H9 (cell line): ENCODE measurements around the gene GAS1. TPM values are rescaled to one million over a fixed set of nuclear protein-coding genes. Genes with fewer than 3 reads are reported as not detected.

Source experiments
- DNase-seq: peaks from one replicate; pipeline ENCODE4 v3.0.0-alpha.2; 2017
- H2AFZ ChIP-seq: one replicate; pipeline ENCODE4 v1.6.1; 2013; ENCODE audit warnings: mild to moderate bottlenecking, low read length, control low read depth, moderate library complexity
- H2AK5ac ChIP-seq: 2 replicates; pipeline ENCODE4 v1.6.1; 2013; ENCODE audit warnings: low read length, control low read depth, mixed read lengths; ENCODE audit not compliant: insufficient read length
- H2BK120ac ChIP-seq: one replicate; pipeline ENCODE4 v1.6.1; 2013; ENCODE audit warnings: low read depth, mild to moderate bottlenecking, low read length, control low read depth, inconsistent platforms; ENCODE audit not compliant: poor library complexity, severe bottlenecking
- H2BK12ac ChIP-seq: 2 replicates; pipeline ENCODE4 v1.6.1; 2013; ENCODE audit warnings: low read length, control low read depth, mixed read lengths, low read depth; ENCODE audit not compliant: insufficient read length
- H2BK15ac ChIP-seq: 2 replicates; pipeline ENCODE4 v1.6.1; 2013; ENCODE audit warnings: low read depth, low read length, control low read depth
- H2BK20ac ChIP-seq: one replicate; pipeline ENCODE4 v1.6.1; 2013; ENCODE audit warnings: low read depth, mild to moderate bottlenecking, low read length, control low read depth, inconsistent platforms; ENCODE audit not compliant: poor library complexity, severe bottlenecking
- H2BK5ac ChIP-seq: 2 replicates; pipeline ENCODE4 v1.6.1; 2013; ENCODE audit warnings: low read length, control low read depth, mixed read lengths; ENCODE audit not compliant: insufficient read length
- H3K14ac ChIP-seq: 2 replicates; pipeline ENCODE4 v1.6.1; 2013; ENCODE audit warnings: low read length, control low read depth; ENCODE audit not compliant: insufficient read depth
- H3K18ac ChIP-seq: 2 replicates; pipeline ENCODE4 v1.6.1; 2013; ENCODE audit warnings: low read depth, mild to moderate bottlenecking, mixed read lengths, low read length, control low read depth; ENCODE audit not compliant: insufficient read length
- H3K23ac ChIP-seq: 2 replicates; pipeline ENCODE4 v1.6.1; 2013; ENCODE audit warnings: low read length, control low read depth, mixed read lengths, low read depth; ENCODE audit not compliant: insufficient read length
- H3K23me2 ChIP-seq: 2 replicates; pipeline ENCODE4 v1.6.1; 2013; ENCODE audit warnings: low read depth, mild to moderate bottlenecking, mixed read lengths, low read length, control low read depth; ENCODE audit not compliant: insufficient read length, poor library complexity, severe bottlenecking
- H3K27ac ChIP-seq: 2 replicates; pipeline ENCODE4 v1.5.1; 2013; ENCODE audit warnings: low read length, control low read depth, mixed read lengths, low read depth; ENCODE audit not compliant: insufficient read length
- H3K27me3 ChIP-seq: 2 replicates; pipeline ENCODE4 v1.6.1; 2013; ENCODE audit warnings: low read length, control low read depth, inconsistent platforms; ENCODE audit not compliant: insufficient read depth
- H3K4ac ChIP-seq: 2 replicates; pipeline ENCODE4 v1.6.1; 2013; ENCODE audit warnings: low read depth, mild to moderate bottlenecking, control low read depth, inconsistent platforms, low read length, moderate library complexity
- H3K4me1 ChIP-seq: 2 replicates; pipeline ENCODE4 v1.6.1; 2013; ENCODE audit warnings: low read length, control low read depth, inconsistent platforms; ENCODE audit not compliant: insufficient read depth
- H3K4me2 ChIP-seq: 2 replicates; pipeline ENCODE4 v1.6.1; 2013; ENCODE audit warnings: low read length, control low read depth, mixed read lengths; ENCODE audit not compliant: insufficient read length, insufficient read depth
- H3K56ac ChIP-seq: 2 replicates; pipeline ENCODE4 v1.6.1; 2013; ENCODE audit warnings: low read depth, mild to moderate bottlenecking, mixed read lengths, low read length, control low read depth; ENCODE audit not compliant: insufficient read length
- H3K79me1 ChIP-seq: 2 replicates; pipeline ENCODE4 v1.6.1; 2013; ENCODE audit warnings: low read depth, mild to moderate bottlenecking, moderate library complexity, low read length, control low read depth, inconsistent platforms; ENCODE audit not compliant: insufficient read depth, poor library complexity, severe bottlenecking
- H3K79me2 ChIP-seq: 2 replicates; pipeline ENCODE4 v1.6.1; 2013; ENCODE audit warnings: low read length, control low read depth, inconsistent platforms; ENCODE audit not compliant: insufficient read depth
- H3K9ac ChIP-seq: 2 replicates; pipeline ENCODE4 v1.6.1; 2013; ENCODE audit warnings: low read length, control low read depth, mixed read lengths; ENCODE audit not compliant: insufficient read length; ENCODE audit errors: extremely low read depth
- H3K9me3 ChIP-seq: one replicate; pipeline ENCODE4 v1.6.1; 2013; ENCODE audit warnings: low read depth, low read length, inconsistent platforms; ENCODE audit not compliant: control insufficient read depth
- H3T11ph ChIP-seq: one replicate; pipeline ENCODE4 v1.6.1; 2013; ENCODE audit warnings: mild to moderate bottlenecking, low read length, control low read depth, inconsistent platforms
- H4K20me1 ChIP-seq: one replicate; pipeline ENCODE4 v1.6.1; 2013; ENCODE audit not compliant: control insufficient read depth, insufficient read length, insufficient read depth
- H4K5ac ChIP-seq: 2 replicates; pipeline ENCODE4 v1.6.1; 2013; ENCODE audit warnings: low read depth, mild to moderate bottlenecking, mixed read lengths, low read length, control low read depth; ENCODE audit not compliant: insufficient read length
- H4K8ac ChIP-seq: replicated peaks from 2 replicates; pipeline ENCODE4 v1.6.1; 2013; ENCODE audit warnings: low read length, control low read depth, mixed read lengths, low read depth; ENCODE audit not compliant: insufficient read length
- H4K91ac ChIP-seq: 2 replicates; pipeline ENCODE4 v1.6.1; 2013; ENCODE audit warnings: low read depth, mild to moderate bottlenecking, moderate library complexity, mixed read lengths, low read length, control low read depth; ENCODE audit not compliant: insufficient read length
- H3K27ac Mint-ChIP-seq, 3 experiments: 2 replicates in 2 of 3; 3 replicates in 1 of 3; pipeline ENCODE4 v1.8.0; 2020 to 2021; ENCODE audit warnings: mixed read lengths in 3 of 3, mild to moderate bottlenecking in 1 of 3, moderate library complexity in 1 of 3
- H3K27me3 Mint-ChIP-seq: 2 replicates; pipeline ENCODE4 v1.8.0; 2021; ENCODE audit warnings: low read depth, mild to moderate bottlenecking, moderate library complexity, mixed read lengths
- H3K36me3 Mint-ChIP-seq, 3 experiments: 2 replicates in 2 of 3; 3 replicates in 1 of 3; pipeline ENCODE4 v1.8.0; 2020 to 2021; ENCODE audit warnings: low read depth in 3 of 3, mixed read lengths in 3 of 3; ENCODE audit not compliant: insufficient read depth in 1 of 3
- H3K4me1 Mint-ChIP-seq, 2 experiments: 2 replicates each; pipeline ENCODE4 v1.8.0; 2020; ENCODE audit warnings: mixed read lengths in 2 of 2
- H3K4me3 Mint-ChIP-seq, 2 experiments: 2 replicates in 1 of 2; 3 replicates in 1 of 2; pipeline ENCODE4 v1.8.0; 2020 to 2021; ENCODE audit warnings: mild to moderate bottlenecking in 2 of 2, mixed read lengths in 2 of 2, moderate library complexity in 1 of 2
- H3K9me3 Mint-ChIP-seq, 2 experiments: 2 replicates in 1 of 2; 3 replicates in 1 of 2; pipeline ENCODE4 v1.8.0; 2020; ENCODE audit warnings: mild to moderate bottlenecking in 2 of 2, mixed read lengths in 2 of 2, moderate library complexity in 1 of 2
- CTCF ChIP-seq: fragments of 200-600 bp; sonication (generic); conservative IDR thresholded peaks from 3 replicates; pipeline ENCODE4 v1.8.0; 2021; ENCODE audit warnings: antibody characterized with exemption, mild to moderate bottlenecking
- WGBS: extraction: QIAGEN DNeasy Blood & Tissue Kit; methylation state at CpG from one replicate; pipeline ENCODE4 v1.1.7; 2013; ENCODE audit warnings: missing lambda C conversion rate, low lambda C conversion rate, mixed read lengths; ENCODE audit not compliant: insufficient read length; ENCODE audit errors: extremely low coverage; 5-methylcytosine and 5-hydroxymethylcytosine counted together
- total RNA-seq: library from RNA; stranded (reverse); gene quantifications from 2 replicates; pipeline ENCODE4 v1.2.1, GENCODE V29; 2021

The GAS1 gene
- total RNA-seq, 1 experiment from 2014 or later: 2.3 TPM

- Histone ChIP-seq H3K4me2 (no peak overlapping the region), H3K18ac (no peak overlapping the region), H4K20me1 (no peaks in the 10 kb centered on the region), H4K5ac (no peak overlapping the region), H3T11ph (no peak overlapping the region), H3K56ac (no peak overlapping the region), H2BK5ac (no peak overlapping the region), H3K14ac (no peak overlapping the region), H2BK12ac (no peak overlapping the region), H3K27me3 (peaks cover 13% of the 10 kb centered on the region; the same call in 1 of the 2 replicates), H2BK120ac (no peak overlapping the region), H3K4me1 (no peaks in the 10 kb centered on the region), H3K9ac (no peak overlapping the region), H3K4ac (no peak overlapping the region), H3K23ac (no peak overlapping the region), H3K23me2 (peaks cover 7% of the 10 kb centered on the region), H4K91ac (no peak overlapping the region), H3K79me2 (no peaks in the 10 kb centered on the region), H2BK20ac (no peak overlapping the region), H2BK15ac (no peak overlapping the region), H2AFZ (no peak overlapping the region), H3K9me3 (no peaks in the 10 kb centered on the region), H3K79me1 (no peaks in the 10 kb centered on the region), H2AK5ac (no peak overlapping the region), H4K8ac (no peak overlapping the region), H3K27ac (no peak overlapping the region)
- no peak for TF ChIP-seq CTCF
- peaks cover 69% of the 10 kb centered on the region for H3K27me3 Mint-ChIP-seq
- peaks cover 0 to 19% (median 10%) of the 10 kb centered on the region in 3 experiments; a peak in 5 of 7 replicates for H3K36me3 Mint-ChIP-seq
- H3K4me1 Mint-ChIP-seq: peaks cover 14 to 17% of the 10 kb centered on the region in 2 experiments
- peaks cover 7 to 24% of the 10 kb centered on the region in 2 experiments for H3K9me3 Mint-ChIP-seq
- no peak for DNase-seq
- WGBS: no CpG with 5 or more reads among the region's 5 CpGs
- H3K27ac Mint-ChIP-seq: no peak overlapping the region
- no peak overlapping the region for H3K4me3 Mint-ChIP-seq
Measured at GRCh38 chr9:86953181-86953580, 5.9 kb upstream of the GAS1 start.
